Left lung (tissue), 10 donors: ENCODE data around the gene WFDC1. TPM values are rescaled to one million over a fixed set of nuclear protein-coding genes. Genes with fewer than 3 reads are reported as not detected.

ENCODE experiments used
- ATAC-seq: fragments of 200-7000 bp; cut with Tn5 transposase; one replicate; pipeline ENCODE4 v1.9.1; 2020; ENCODE audit warnings: moderate library complexity
- DNase-seq, 4 donors: peaks; one replicate each; pipeline ENCODE4 v3.0.0-alpha.2; 2013 to 2020
- H3K27ac ChIP-seq, 2 donors: fragments of 200-600 bp; sonication (generic) in 1 of 2; one replicate each; pipeline versions ENCODE4 v1.5.0 to v1.8.0; 2020 to 2021
- H3K27me3 ChIP-seq, 2 donors: fragments of 200-600 bp; sonication (generic) in 1 of 2; one replicate each; pipeline versions ENCODE4 v1.5.0 to v1.8.0; 2020 to 2021
- H3K36me3 ChIP-seq, 2 donors: fragments of 200-600 bp; sonication (generic) in 1 of 2; one replicate each; pipeline versions ENCODE4 v1.5.0 to v1.8.0; 2020 to 2021
- H3K4me1 ChIP-seq, 2 donors: fragments of 200-600 bp; one replicate each; pipeline ENCODE4 v1.8.0; 2021
- H3K4me3 ChIP-seq, 2 donors: fragments of 200-600 bp; sonication (generic) in 1 of 2; one replicate each; pipeline versions ENCODE4 v1.5.0 to v1.8.0; 2020 to 2021; ENCODE audit warnings: mild to moderate bottlenecking in 1 of 2
- H3K9me3 ChIP-seq, 2 donors: fragments of 200-600 bp; sonication (generic) in 1 of 2; one replicate each; pipeline versions ENCODE4 v1.5.0 to v1.8.0; 2020 to 2021
- intact Hi-C, 2 donors: fragments of 100-400 bp; cut with DNase I; formaldehyde crosslinking; loops; one replicate each; pipeline versions ENCODE4 v1.11.2 to v1.14.2; 2022
- polyA plus RNA-seq, 6 donors: library from polyadenylated mRNA; unstranded; fragments of 120-200 nt; gene quantifications; one replicate each; pipeline ENCODE4 v1.2.1, GENCODE V29; 2013; ENCODE audit not compliant: insufficient read length in 6 of 6
- total RNA-seq, 2 donors: library from RNA; stranded (reverse); fragmentation: NEBNext Ultra II Directional; extraction: Animal tissue kit (Norgen Biotek cat#: 25700); gene quantifications; one replicate each; pipeline ENCODE4 v1.2.1, GENCODE V29; 2021
- TF ChIP-seq, protein P1 (sequence below), 2 donors: fragments of 200-600 bp; sonication (generic) in 1 of 2; IDR thresholded peaks; one replicate each; pipeline versions ENCODE4 v1.5.0 to v1.8.0; 2021; ENCODE audit warnings: antibody characterized with exemption in 2 of 2
- donor health status: DM: no; HTN: yes; CAD: no.
- donor health status: DM: no; HTN: no; CAD: no.

WFDC1 gene
- total and polyA plus RNA-seq, 8 donors: 4.5 to 21.6 (median 6.9) TPM

DNA sequence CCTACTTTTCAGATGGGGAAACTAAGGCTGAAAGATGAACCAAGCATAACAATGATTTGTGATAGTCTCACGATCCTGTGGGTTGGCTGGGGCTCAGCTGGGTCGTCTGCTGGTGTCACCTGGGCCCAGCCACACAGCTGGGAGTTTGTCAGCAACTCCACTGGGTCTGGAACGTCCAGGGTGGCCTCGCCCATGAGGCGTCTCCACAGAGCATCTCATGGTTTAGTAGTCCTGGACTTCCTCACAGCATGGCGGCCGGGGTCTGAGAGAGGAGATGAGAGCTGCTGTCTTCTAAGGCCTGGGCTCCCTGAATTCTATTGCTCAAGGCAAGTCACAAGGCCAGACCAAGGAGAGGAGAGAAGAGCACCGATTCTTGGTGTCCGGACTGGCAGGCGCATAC, 24.1 kb upstream of the WFDC1 start:
- no peak overlapping the region for H3K4me3 ChIP-seq
- intact Hi-C loops: loop anchor here in 1 of 2 donors (10.0 kb wide), 1 partner anchor 214 kb away; no protein-coding TSS in a partner anchor
- no peaks in the 10 kb centered on the region for H3K27me3 ChIP-seq
- no peaks in the 10 kb centered on the region for H3K9me3 ChIP-seq
- no peaks in the 10 kb centered on the region for H3K4me1 ChIP-seq
- ATAC-seq (no peak), DNase-seq (no peak)
- TF ChIP-seq, protein P1, sequence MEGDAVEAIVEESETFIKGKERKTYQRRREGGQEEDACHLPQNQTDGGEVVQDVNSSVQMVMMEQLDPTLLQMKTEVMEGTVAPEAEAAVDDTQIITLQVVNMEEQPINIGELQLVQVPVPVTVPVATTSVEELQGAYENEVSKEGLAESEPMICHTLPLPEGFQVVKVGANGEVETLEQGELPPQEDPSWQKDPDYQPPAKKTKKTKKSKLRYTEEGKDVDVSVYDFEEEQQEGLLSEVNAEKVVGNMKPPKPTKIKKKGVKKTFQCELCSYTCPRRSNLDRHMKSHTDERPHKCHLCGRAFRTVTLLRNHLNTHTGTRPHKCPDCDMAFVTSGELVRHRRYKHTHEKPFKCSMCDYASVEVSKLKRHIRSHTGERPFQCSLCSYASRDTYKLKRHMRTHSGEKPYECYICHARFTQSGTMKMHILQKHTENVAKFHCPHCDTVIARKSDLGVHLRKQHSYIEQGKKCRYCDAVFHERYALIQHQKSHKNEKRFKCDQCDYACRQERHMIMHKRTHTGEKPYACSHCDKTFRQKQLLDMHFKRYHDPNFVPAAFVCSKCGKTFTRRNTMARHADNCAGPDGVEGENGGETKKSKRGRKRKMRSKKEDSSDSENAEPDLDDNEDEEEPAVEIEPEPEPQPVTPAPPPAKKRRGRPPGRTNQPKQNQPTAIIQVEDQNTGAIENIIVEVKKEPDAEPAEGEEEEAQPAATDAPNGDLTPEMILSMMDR (IDR thresholded peaks at IDR 0.05): no peak
- no peak overlapping the region for H3K27ac ChIP-seq
- H3K36me3 ChIP-seq: no peaks in the 10 kb centered on the region

DNA sequence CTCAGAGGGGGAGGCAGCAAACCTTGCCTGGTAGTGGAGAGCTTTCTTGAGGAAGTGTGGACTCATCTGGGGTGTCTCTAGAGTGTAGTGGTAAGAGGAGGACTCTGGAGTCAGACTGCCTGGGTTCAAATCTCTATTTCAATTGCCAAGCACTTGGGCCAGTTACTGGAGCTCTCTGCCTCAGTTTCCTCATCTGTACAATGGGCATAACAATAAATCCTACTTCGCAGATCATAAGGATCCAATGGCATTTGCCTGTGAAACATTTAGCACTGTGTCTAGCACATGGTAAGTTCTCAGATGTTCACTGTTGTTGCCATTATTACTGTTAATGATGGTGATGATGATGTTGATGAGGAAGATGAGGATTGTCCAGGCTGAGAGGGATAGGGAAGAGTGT, 23.6 kb upstream of the WFDC1 start:
- H3K4me1 ChIP-seq: no peaks in the 10 kb centered on the region
- ATAC-seq: no peak
- no peaks in the 10 kb centered on the region for H3K36me3 ChIP-seq
- no peak for DNase-seq
- no peak overlapping the region for H3K4me3 ChIP-seq
- TF ChIP-seq, protein P1 (IDR thresholded peaks at IDR 0.05): no peak
- intact Hi-C loops: loop anchor here in 1 of 2 donors (10.0 kb wide), 1 partner anchor 214 kb away; no protein-coding TSS in a partner anchor
- H3K9me3 ChIP-seq: no peaks in the 10 kb centered on the region
- H3K27ac ChIP-seq: no peak overlapping the region
- no peaks in the 10 kb centered on the region for H3K27me3 ChIP-seq

DNA sequence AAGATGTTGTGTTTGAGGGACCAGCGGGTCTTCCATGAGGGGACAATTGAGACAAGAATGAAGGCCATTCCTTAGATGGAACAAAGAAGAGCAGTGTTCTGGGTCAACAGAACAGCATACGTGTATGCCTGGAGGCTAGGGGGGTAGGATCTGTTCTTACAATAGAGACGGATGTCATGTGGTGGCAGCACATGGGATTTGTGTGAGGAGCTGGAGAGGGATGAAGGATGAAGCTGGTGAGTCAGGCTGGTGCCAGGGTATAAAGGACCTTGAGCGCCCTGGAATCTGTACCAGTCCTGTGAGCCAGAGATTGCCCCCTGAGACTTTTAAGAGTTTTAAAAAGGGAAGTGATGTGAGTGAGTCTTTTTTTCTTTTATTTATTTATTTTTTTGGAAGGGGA, 22.8 kb upstream of the WFDC1 start:
- ATAC-seq (no peak), DNase-seq (no peak)
- Histone ChIP-seq H3K4me3 (no peak overlapping the region), H3K27me3 (no peaks in the 10 kb centered on the region), H3K4me1 (no peaks in the 10 kb centered on the region), H3K36me3 (no peaks in the 10 kb centered on the region), H3K9me3 (no peaks in the 10 kb centered on the region), H3K27ac (no peak overlapping the region)
- intact Hi-C loops: loop anchor here in 1 of 2 donors (10.0 kb wide), 1 partner anchor 213 kb away; no protein-coding TSS in a partner anchor
- TF ChIP-seq, protein P1 (IDR thresholded peaks at IDR 0.05): no peak

DNA sequence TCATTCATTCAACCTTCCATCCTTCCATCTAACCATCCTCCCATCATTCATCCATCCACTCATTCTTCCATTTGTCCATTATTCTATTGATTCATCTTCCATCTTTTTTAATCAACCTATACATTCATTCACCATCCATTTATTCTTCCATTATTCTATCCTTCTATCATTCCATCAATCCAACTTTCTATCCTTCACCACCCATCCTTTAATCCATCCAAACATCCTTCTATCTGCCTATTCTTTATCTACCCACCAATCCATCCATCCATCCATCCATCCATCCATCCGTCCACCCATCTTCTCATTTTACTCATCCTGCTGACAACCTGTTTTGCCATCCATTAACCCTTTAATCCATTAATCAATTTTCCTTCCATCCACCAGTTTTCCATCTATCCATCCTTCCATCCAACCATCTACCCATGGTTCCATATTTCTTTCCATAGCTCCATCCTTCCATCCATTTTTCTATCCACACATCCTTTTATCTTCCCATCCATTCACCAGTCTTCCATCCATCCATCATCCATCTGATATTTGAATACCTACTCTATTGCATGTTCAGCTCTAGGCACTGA, 21.8 kb upstream of the WFDC1 start:
- DNase-seq (no peak), ATAC-seq (no peak)
- intact Hi-C loops: loop anchor here in 1 of 2 donors (10.0 kb wide), 1 partner anchor 212 kb away; no protein-coding TSS in a partner anchor
- Histone ChIP-seq H3K27ac (no peak overlapping the region), H3K4me3 (no peak overlapping the region), H3K4me1 (peaks cover 0 to 4% of the 10 kb centered on the region in 2 donors), H3K36me3 (no peaks in the 10 kb centered on the region), H3K27me3 (no peaks in the 10 kb centered on the region), H3K9me3 (no peaks in the 10 kb centered on the region)
- TF ChIP-seq, protein P1 (IDR thresholded peaks at IDR 0.05): no peak

DNA sequence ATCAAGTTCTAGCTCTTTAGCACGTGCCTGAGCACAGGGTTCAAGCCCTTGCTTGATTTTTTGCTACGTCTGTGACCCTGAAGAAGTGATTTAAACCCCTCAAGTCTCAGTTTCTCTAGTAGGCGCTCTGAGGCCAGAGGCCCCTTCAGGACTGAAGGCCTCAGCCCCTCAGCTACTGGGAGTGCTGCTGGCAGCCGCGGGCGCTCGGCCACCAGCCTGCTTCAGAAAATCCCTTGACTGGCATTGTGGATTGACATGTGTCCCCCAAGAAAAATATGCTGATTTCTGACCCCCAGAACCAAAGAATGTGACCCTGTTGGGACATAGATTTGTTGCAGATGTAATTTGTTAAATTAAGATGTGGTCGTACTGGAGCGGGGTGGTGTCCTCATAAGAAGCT, 20.2 kb upstream of the WFDC1 start:
- Histone ChIP-seq H3K4me1 (peaks cover 0 to 4% of the 10 kb centered on the region in 2 donors), H3K27ac (no peak overlapping the region), H3K4me3 (no peak overlapping the region), H3K36me3 (no peaks in the 10 kb centered on the region), H3K9me3 (no peaks in the 10 kb centered on the region), H3K27me3 (no peaks in the 10 kb centered on the region)
- ATAC-seq (no peak), DNase-seq (no peak)
- TF ChIP-seq, protein P1 (IDR thresholded peaks at IDR 0.05): no peak
- intact Hi-C loops: loop anchor here in 1 of 2 donors (10.0 kb wide), 1 partner anchor 210 kb away; no protein-coding TSS in a partner anchor
